ENCODE results near the gene MACROD2.

MACROD2 gene

GRCh38 chr20:14595051-14595450 is 599.7 kb downstream of the MACROD2 start:
- no peak for TF ChIP-seq CTCF (IDR thresholded peaks at IDR 0.05; ENCODE audit: low read depth, low read length, missing control alignments)
- in situ Hi-C loops (cut with HindIII; ENCODE audit: low sequenced_read_pairs): no loop called here
- no peak overlapping the region for H3K4me3 ChIP-seq (ENCODE audit: low read depth, low read length)
- no peak for DNase-seq (ENCODE audit: low read depth)

- DNase-seq (ENCODE audit: low read depth): no peak
- no peak for TF ChIP-seq CTCF (IDR thresholded peaks at IDR 0.05; ENCODE audit: low read depth, low read length, missing control alignments)
- in situ Hi-C loops (cut with HindIII; ENCODE audit: low sequenced_read_pairs): no loop called here
- no peak overlapping the region for H3K4me3 ChIP-seq (ENCODE audit: low read depth, low read length)
Observed at GRCh38 chr20:14597206-14597715, 601.9 kb downstream of the MACROD2 start.

GRCh38 chr20:14599613-14600012 is 604.3 kb downstream of the MACROD2 start:
- no peak for DNase-seq (ENCODE audit: low read depth)
- in situ Hi-C loops (cut with HindIII; ENCODE audit: low sequenced_read_pairs): loop anchor here (5.0 kb wide), 1 partner anchor 58 kb away; no protein-coding TSS in a partner anchor
- no peak overlapping the region for H3K4me3 ChIP-seq (ENCODE audit: low read depth, low read length)
- TF ChIP-seq CTCF (IDR thresholded peaks at IDR 0.05; ENCODE audit: low read depth, low read length, missing control alignments): no peak

- no peak for TF ChIP-seq CTCF (IDR thresholded peaks at IDR 0.05; ENCODE audit: low read depth, low read length, missing control alignments)
- in situ Hi-C loops (cut with HindIII; ENCODE audit: low sequenced_read_pairs): loop anchor here (5.0 kb wide), 1 partner anchor 57 kb away; no protein-coding TSS in a partner anchor
- no peak overlapping the region for H3K4me3 ChIP-seq (ENCODE audit: low read depth, low read length)
- DNase-seq (ENCODE audit: low read depth): no peak
Observed at GRCh38 chr20:14600527-14600926, 605.2 kb downstream of the MACROD2 start.

DNA sequence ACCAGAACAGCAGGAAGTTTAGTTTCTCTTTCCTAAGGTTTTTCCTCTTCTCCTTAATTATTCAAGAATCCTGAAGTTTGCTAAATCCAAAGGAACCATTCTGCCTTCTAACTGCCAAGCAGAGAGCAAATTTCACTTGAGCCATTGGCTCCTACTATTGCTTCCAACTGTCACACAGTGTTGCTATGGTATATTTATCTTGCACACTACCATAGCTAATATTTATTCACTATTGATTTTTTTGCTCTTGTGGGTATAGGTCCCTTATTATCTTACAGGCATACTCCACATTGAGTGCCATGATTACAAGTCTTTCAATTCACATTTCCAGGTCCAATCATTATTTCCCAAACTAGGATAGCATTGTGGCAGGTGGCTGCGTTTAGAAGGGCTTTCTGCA is 608.8 kb downstream of the MACROD2 start:
- no peak for TF ChIP-seq CTCF (IDR thresholded peaks at IDR 0.05; ENCODE audit: low read depth, low read length, missing control alignments)
- DNase-seq (ENCODE audit: low read depth): no peak
- no peak overlapping the region for H3K4me3 ChIP-seq (ENCODE audit: low read depth, low read length)
- in situ Hi-C loops (cut with HindIII; ENCODE audit: low sequenced_read_pairs): loop anchor here (5.0 kb wide), 1 partner anchor 53 kb away; no protein-coding TSS in a partner anchor

DNA sequence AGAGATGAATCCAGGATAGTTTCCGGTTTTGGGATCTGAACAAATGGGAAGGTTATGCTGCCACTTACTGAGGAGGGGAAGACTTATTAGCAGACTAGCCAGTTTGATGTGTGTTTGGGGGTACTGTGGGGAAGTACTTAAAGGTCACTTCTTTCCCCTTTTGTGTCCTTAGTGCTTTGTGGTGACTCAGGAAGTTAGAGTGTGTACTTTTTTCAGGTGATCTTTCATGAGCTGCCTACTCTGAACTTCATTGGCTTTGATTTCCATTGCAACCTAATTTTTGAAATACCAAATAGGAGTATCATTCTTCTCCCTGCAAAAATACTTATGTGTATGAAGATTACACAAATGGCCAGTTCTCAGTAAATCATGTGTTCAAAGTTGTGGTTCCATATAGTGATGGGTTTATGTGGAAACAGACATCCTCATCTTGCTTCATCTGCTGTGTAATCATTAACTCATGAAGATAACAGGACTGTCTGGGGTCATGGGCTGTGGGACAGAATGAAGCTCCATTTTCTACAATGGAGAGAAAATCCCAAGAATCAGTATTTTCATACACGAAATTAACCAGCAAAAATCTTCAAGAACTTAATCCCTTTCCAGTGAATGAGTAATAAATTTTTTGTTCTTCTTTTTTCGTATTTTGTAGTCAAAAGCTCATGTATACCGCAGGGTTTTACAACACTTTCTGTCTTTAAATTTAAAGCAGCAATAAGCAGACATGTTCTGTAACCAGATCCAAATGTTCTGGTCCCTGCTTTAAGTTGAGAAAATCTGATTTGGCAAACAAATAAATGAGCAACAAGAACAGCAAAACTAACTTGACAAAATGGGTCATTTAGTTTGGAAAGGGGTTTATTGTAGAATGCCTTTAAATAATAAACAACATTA is 614.3 kb downstream of the MACROD2 start:
- no peak overlapping the region for H3K4me3 ChIP-seq (ENCODE audit: low read depth, low read length)
- no peak for DNase-seq (ENCODE audit: low read depth)
- in situ Hi-C loops (cut with HindIII; ENCODE audit: low sequenced_read_pairs): no loop called here
- no peak for TF ChIP-seq CTCF (IDR thresholded peaks at IDR 0.05; ENCODE audit: low read depth, low read length, missing control alignments)

All from astrocyte of the cerebellum (primary cell).